ENCODE results near the gene CPTP. TPM values are rescaled to one million over a fixed set of nuclear protein-coding genes. Genes with fewer than 3 reads are reported as not detected.
A peak's percentile ranks its signal among the peaks of the same experiment; 100 is the strongest.

The CPTP gene
- total and polyA plus RNA-seq, 2 of the 13 experiments (the other 11 are each of a cell fraction or from before 2014, with no cell fraction given), result 5.5 to 9.3 TPM

GRCh38 chr1:1281533-1282321, 42.9 kb upstream of the CPTP start (continued):
- TF ChIP-seq MAF1 (CRISPR knock-in tag; IDR thresholded peaks at IDR 0.05; ENCODE audit: borderline replicate concordance) (0 out of 2 replicates have a peak, but pooled peaks have one; percentile 42), PAX8 (CRISPR knock-in tag; IDR thresholded peaks at IDR 0.05; ENCODE audit: borderline replicate concordance) (no peak), HNF4G (IDR thresholded peaks at IDR 0.05; ENCODE audit: borderline replicate concordance, low read depth, low read length) (peak; percentile 92), HNF4G (CRISPR knock-in tag; IDR thresholded peaks at IDR 0.05; ENCODE audit: borderline replicate concordance, low read depth) (peak; percentile 59; the same call in 1 of the 2 replicates), NONO (IDR thresholded peaks at IDR 0.05) (no peak), NONO (CRISPR knock-in tag; conservative IDR thresholded peaks at IDR 0.05) (0 out of 2 replicates have a peak, but pooled peaks have one; percentile 37), ZUFSP (CRISPR knock-in tag; IDR thresholded peaks at IDR 0.05; ENCODE audit: borderline replicate concordance) (no peak), NCOR1 (IDR thresholded peaks at IDR 0.05; ENCODE audit: borderline replicate concordance, low read length) (peak; percentile 47), PHB2 (IDR thresholded peaks at IDR 0.05; ENCODE audit: partially characterized antibody) (no peak), MTA1 (CRISPR knock-in tag; IDR thresholded peaks at IDR 0.05; ENCODE audit: borderline replicate concordance) (peak; percentile 83; the same call in 1 of the 2 replicates), ZNF251 (CRISPR knock-in tag; IDR thresholded peaks at IDR 0.05) (no peak), CCDC6 (CRISPR knock-in tag; IDR thresholded peaks at IDR 0.05) (no peak), ZC3H13 (CRISPR knock-in tag; IDR thresholded peaks at IDR 0.05) (peak; percentile 54; the same call in 1 of the 2 replicates), ZBTB14 (CRISPR knock-in tag; IDR thresholded peaks at IDR 0.05) (no peak), EZH2 (conservative IDR thresholded peaks at IDR 0.05; ENCODE audit: low read depth, low read length) (no peak), REXO4 (CRISPR knock-in tag; IDR thresholded peaks at IDR 0.05; ENCODE audit: borderline replicate concordance) (no peak), ZNF883 (CRISPR knock-in tag; IDR thresholded peaks at IDR 0.05; ENCODE audit: not compliant biosample characterization) (peak; percentile 52), THAP11 (CRISPR knock-in tag; IDR thresholded peaks at IDR 0.05) (no peak; the same call in 1 of the 2 replicates), SRSF4 (IDR thresholded peaks at IDR 0.05; ENCODE audit: low read depth, low read length, poor library complexity, severe bottlenecking) (no peak), ARHGAP35 (CRISPR knock-in tag; IDR thresholded peaks at IDR 0.05; ENCODE audit: borderline replicate concordance) (no peak), ZSCAN9 (CRISPR knock-in tag; IDR thresholded peaks at IDR 0.05; ENCODE audit: borderline replicate concordance) (peak; percentile 61; the same call in 1 of the 2 replicates), FLYWCH1 (CRISPR knock-in tag; IDR thresholded peaks at IDR 0.05) (no peak), SIX4 (CRISPR knock-in tag; IDR thresholded peaks at IDR 0.05) (no peak), ELF4 (CRISPR knock-in tag; IDR thresholded peaks at IDR 0.05; ENCODE audit: borderline replicate concordance) (no peak), SIN3A (IDR thresholded peaks at IDR 0.05; ENCODE audit: borderline replicate concordance, low read depth, low read length) (peak; percentile 23; the same call in 1 of the 2 replicates), ZKSCAN1 (IDR thresholded peaks at IDR 0.05; ENCODE audit: low read length) (no peak), ATM (IDR thresholded peaks at IDR 0.05; ENCODE audit: borderline replicate concordance) (no peak)
